Keratinocyte (primary cell): ENCODE measurements around the gene ACER3. TPM values are rescaled to one million over a fixed set of nuclear protein-coding genes. Genes with fewer than 3 reads are reported as not detected.
"Not testable (repeated sequence)": the region's sequence is repeated elsewhere in the genome, so short reads cannot be mapped to it uniquely, and the experiment has no call there.

Source experiments
- DNase-seq: peaks from one replicate; pipeline ENCODE4 v3.0.0-alpha.2; 2011; ENCODE audit warnings: low read depth, missing footprints, low spot score
- FAIRE-seq: peaks from 2 replicates; lab custom pipeline; 2011; peaks lifted over from hg19 to GRCh38; lab: Jason Lieb, UNC
- H2AFZ ChIP-seq: 2 replicates; pipeline ENCODE4 v1.6.0; 2012; ENCODE audit warnings: low read length, control low read depth, inconsistent platforms; ENCODE audit not compliant: control insufficient read depth
- H3K27ac ChIP-seq: 2 replicates; pipeline ENCODE4 v1.5.1; 2011; ENCODE audit warnings: low read length; ENCODE audit not compliant: control insufficient read depth, insufficient read depth
- H3K27me3 ChIP-seq: 3 replicates; pipeline ENCODE4 v1.6.0; 2011; ENCODE audit warnings: low read length; ENCODE audit not compliant: control insufficient read depth, insufficient read depth; ENCODE audit errors: extremely low read depth
- H3K36me3 ChIP-seq, 2 experiments: 2 replicates in 1 of 2; 3 replicates in 1 of 2; pipeline ENCODE4 v1.5.1; 2011; ENCODE audit warnings: low read length in 2 of 2, mild to moderate bottlenecking in 1 of 2; ENCODE audit not compliant: control insufficient read depth in 2 of 2, insufficient read depth in 2 of 2; ENCODE audit errors: extremely low read depth in 1 of 2
- H3K4me1 ChIP-seq: 3 replicates; pipeline ENCODE4 v1.5.1; 2011; ENCODE audit warnings: low read length; ENCODE audit not compliant: control insufficient read depth, insufficient read depth; ENCODE audit errors: extremely low read depth
- H3K4me2 ChIP-seq: 3 replicates; pipeline ENCODE4 v1.6.0; 2011; ENCODE audit warnings: low read depth, low read length; ENCODE audit not compliant: control insufficient read depth, insufficient read depth; ENCODE audit errors: extremely low read depth
- H3K4me3 ChIP-seq, 3 experiments: fragments of 200-600 bp in 1 of 3; sonication (generic) in 1 of 3; 2 replicates in 2 of 3; 3 replicates in 1 of 3; pipeline ENCODE4 v1.5.1; 2011 to 2016; ENCODE audit warnings: low read length in 3 of 3, mild to moderate bottlenecking in 3 of 3, control low read depth in 2 of 3, inconsistent platforms in 1 of 3, low read depth in 1 of 3, mixed read lengths in 1 of 3, mixed run types in 1 of 3, moderate library complexity in 1 of 3; ENCODE audit not compliant: control insufficient read depth in 2 of 3, insufficient read depth in 2 of 3; ENCODE audit errors: extremely low read depth in 1 of 3
- H3K79me2 ChIP-seq: 2 replicates; pipeline ENCODE4 v1.6.0; 2012; ENCODE audit warnings: low read length; ENCODE audit not compliant: control insufficient read depth, insufficient read depth
- H3K9ac ChIP-seq: 3 replicates; pipeline ENCODE4 v1.6.0; 2011; ENCODE audit warnings: low read length; ENCODE audit not compliant: control insufficient read depth, insufficient read depth; ENCODE audit errors: extremely low read depth
- H3K9me1 ChIP-seq: 3 replicates; pipeline ENCODE4 v1.6.0; 2011; ENCODE audit warnings: low read length; ENCODE audit not compliant: control insufficient read depth, insufficient read depth; ENCODE audit errors: extremely low read depth
- H3K9me3 ChIP-seq: 2 replicates; pipeline ENCODE4 v1.5.1; 2012; ENCODE audit warnings: low read depth, low read length; ENCODE audit not compliant: control insufficient read depth
- H4K20me1 ChIP-seq: 3 replicates; pipeline ENCODE4 v1.6.0; 2011; ENCODE audit warnings: low read length; ENCODE audit not compliant: control insufficient read depth, insufficient read depth; ENCODE audit errors: extremely low read depth
- EZH2 ChIP-seq: IDR thresholded peaks from one replicate; pipeline ENCODE4 v1.6.1; 2012; ENCODE audit warnings: inconsistent platforms, mild to moderate bottlenecking, low read length, moderate library complexity
- dilution Hi-C: fragments of 300-500 bp; cut with MboI; formaldehyde crosslinking; loops from one replicate; pipeline ENCODE4 v1.7.0; 2020; ENCODE audit warnings: low sequenced_read_pairs; ENCODE audit not compliant: extremely low pct_ligation_motif_present
- polyA plus RNA-seq, 5 experiments: library from polyadenylated mRNA; depleted of rRNA in 3 of 5; stranded (reverse) in 3 of 5; stranded (forward) in 1 of 5; unstranded in 1 of 5; fragments of >200 nt; gene quantifications; 1 replicate in 1 of 5; 2 replicates in 3 of 5; 3 replicates in 1 of 5; pipeline versions ENCODE4 v1.2.1 to v1.2.3, GENCODE V29; 2011 to 2012; ENCODE audit warnings: missing spikeins in 2 of 5, low read depth in 1 of 5, low replicate concordance in 1 of 5
- TF ChIP-seq, protein P1 (sequence below), 3 experiments: IDR thresholded peaks in 1 of 3; conservative IDR thresholded peaks in 1 of 3; optimal IDR thresholded peaks in 1 of 3; 2 replicates in 2 of 3; 3 replicates in 1 of 3; pipeline versions ENCODE3 to v1.5.1; 2011; ENCODE audit warnings: low read length in 3 of 3, mild to moderate bottlenecking in 3 of 3, moderate library complexity in 2 of 3, control low read depth in 1 of 3, inconsistent platforms in 1 of 3; ENCODE audit not compliant: insufficient read depth in 2 of 3; ENCODE audit errors: extremely low read depth in 1 of 3

The ACER3 gene
- polyA plus RNA-seq, 1 donor (not counting 4 experiments of a cell fraction or from before 2014, with no cell fraction given): 55.0 TPM

DNA sequence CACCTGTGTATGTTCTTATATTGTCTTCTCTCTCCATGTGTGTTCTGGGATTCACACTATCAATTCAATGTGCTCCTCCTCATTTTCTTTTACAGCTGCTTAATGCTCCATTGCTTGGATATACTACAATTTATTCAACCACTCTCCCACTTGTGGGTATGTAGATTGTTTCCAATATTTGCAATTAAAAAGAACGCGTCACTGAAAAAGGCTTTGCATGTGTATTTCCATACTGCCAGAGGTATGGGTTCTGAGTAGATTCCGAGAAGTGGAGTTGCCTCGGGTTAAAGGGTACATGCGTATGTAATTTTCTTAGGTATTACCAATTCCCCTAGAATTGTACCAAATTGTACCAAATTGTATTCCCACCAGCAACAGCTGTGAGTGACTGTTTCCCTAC lies 199.1 kb downstream of the ACER3 start:
- Histone ChIP-seq H3K79me2 (no peaks in the 10 kb centered on the region), H3K4me3 (no peak overlapping the region), H2AFZ (no peak overlapping the region), H3K9me1 (no peaks in the 10 kb centered on the region), H4K20me1 (no peaks in the 10 kb centered on the region), H3K27ac (no peak overlapping the region), H3K4me2 (no peak overlapping the region), H3K4me1 (no peaks in the 10 kb centered on the region), H3K9me3 (peaks cover 6% of the 10 kb centered on the region), H3K36me3 (no peaks in the 10 kb centered on the region), H3K27me3 (no peaks in the 10 kb centered on the region), H3K9ac (no peak overlapping the region)
- DNase-seq: no peak
- dilution Hi-C loops: no loop called here
- TF ChIP-seq, protein P1, sequence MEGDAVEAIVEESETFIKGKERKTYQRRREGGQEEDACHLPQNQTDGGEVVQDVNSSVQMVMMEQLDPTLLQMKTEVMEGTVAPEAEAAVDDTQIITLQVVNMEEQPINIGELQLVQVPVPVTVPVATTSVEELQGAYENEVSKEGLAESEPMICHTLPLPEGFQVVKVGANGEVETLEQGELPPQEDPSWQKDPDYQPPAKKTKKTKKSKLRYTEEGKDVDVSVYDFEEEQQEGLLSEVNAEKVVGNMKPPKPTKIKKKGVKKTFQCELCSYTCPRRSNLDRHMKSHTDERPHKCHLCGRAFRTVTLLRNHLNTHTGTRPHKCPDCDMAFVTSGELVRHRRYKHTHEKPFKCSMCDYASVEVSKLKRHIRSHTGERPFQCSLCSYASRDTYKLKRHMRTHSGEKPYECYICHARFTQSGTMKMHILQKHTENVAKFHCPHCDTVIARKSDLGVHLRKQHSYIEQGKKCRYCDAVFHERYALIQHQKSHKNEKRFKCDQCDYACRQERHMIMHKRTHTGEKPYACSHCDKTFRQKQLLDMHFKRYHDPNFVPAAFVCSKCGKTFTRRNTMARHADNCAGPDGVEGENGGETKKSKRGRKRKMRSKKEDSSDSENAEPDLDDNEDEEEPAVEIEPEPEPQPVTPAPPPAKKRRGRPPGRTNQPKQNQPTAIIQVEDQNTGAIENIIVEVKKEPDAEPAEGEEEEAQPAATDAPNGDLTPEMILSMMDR (optimal IDR thresholded peaks at IDR 0.05 in 1 of 3, IDR thresholded peaks at IDR 0.05 in 1 of 3, conservative IDR thresholded peaks at IDR 0.05 in 1 of 3; ENCODE audit: extremely low read depth in 1 of 3, insufficient read depth in 2 of 3, low read length in 3 of 3): no peak
- TF ChIP-seq EZH2: no peak
- no peak for FAIRE-seq

DNA sequence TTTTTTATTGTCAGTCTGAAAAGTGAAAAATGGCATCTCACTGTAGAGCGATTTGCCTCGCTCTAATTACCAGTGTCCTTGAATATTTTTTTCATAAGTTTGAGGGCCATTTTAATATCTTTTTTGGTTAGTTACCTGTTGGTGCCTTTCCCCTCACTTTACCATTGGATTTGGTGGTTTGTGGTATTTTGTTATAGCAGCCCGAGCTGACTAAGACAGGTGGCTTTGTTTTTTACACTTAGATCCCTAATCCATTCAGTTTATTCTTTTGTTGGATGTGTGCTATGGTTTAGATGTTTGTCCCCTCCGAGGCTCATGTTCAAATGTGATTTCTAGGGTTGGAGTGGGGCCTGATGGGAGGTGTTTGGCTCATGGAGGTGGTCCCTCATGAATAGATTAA lies 199.5 kb downstream of the ACER3 start:
- TF ChIP-seq EZH2: no peak
- TF ChIP-seq, protein P1 (optimal IDR thresholded peaks at IDR 0.05 in 1 of 3, IDR thresholded peaks at IDR 0.05 in 1 of 3, conservative IDR thresholded peaks at IDR 0.05 in 1 of 3; ENCODE audit: extremely low read depth in 1 of 3, insufficient read depth in 2 of 3, low read length in 3 of 3): no peak
- dilution Hi-C loops: no loop called here
- Histone ChIP-seq H2AFZ (no peak overlapping the region), H3K9me3 (peaks cover 6% of the 10 kb centered on the region), H3K4me1 (no peaks in the 10 kb centered on the region), H4K20me1 (no peaks in the 10 kb centered on the region), H3K79me2 (no peaks in the 10 kb centered on the region), H3K9ac (no peak overlapping the region), H3K36me3 (no peaks in the 10 kb centered on the region), H3K9me1 (no peaks in the 10 kb centered on the region), H3K4me3 (no peak overlapping the region), H3K27me3 (no peaks in the 10 kb centered on the region), H3K4me2 (no peak overlapping the region), H3K27ac (no peak overlapping the region)
- no peak for DNase-seq
- no peak for FAIRE-seq

DNA sequence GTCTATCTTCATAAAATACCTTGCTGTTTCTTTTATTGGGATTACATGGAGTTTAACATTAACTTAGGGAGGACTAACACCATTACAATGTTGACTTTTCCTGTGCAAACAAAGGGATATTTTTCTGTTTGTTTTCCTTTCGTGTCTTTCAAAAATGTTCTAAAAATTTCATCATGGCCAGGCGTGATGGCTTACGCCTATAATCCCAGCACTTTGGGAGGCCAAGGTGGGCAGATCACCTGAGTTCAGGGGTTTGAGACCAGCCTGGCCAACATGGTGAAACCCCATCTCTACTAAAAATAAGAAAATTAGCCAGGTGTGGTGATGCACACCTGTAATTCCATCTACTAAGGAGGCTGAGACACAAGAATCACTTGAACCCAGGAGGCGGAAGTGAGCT lies 200.5 kb downstream of the ACER3 start:
- not testable (repeated sequence) for FAIRE-seq

More for the DNA sequence above, 200.5 kb downstream of the ACER3 start:
- H3K4me3 ChIP-seq, H4K20me1 ChIP-seq, H3K4me1 ChIP-seq, H3K79me2 ChIP-seq, H3K36me3 ChIP-seq, H3K9me3 ChIP-seq, H2AFZ ChIP-seq, H3K9ac ChIP-seq, H3K27ac ChIP-seq, DNase-seq, dilution Hi-C loops, H3K9me1 ChIP-seq, H3K27me3 ChIP-seq, H3K4me2 ChIP-seq: not testable (repeated sequence)
